Stimulated activated CD8-positive, alpha-beta memory T cell treated with anti-CD3 and anti-CD28 coated beads, Interleukin-4, amount 100 ng/mL, for 48 hours (primary cell): ENCODE data around the gene ITIH6.
"Not testable (repeated sequence)": the region's sequence is repeated elsewhere in the genome, so short reads cannot be mapped to it uniquely, and the experiment has no call there.

Experiments
- DNase-seq: peaks from one replicate; pipeline ENCODE4 v3.0.0-alpha.2; 2020

ITIH6 gene

GRCh38 chrX:54807524-54808108 lies 9.6 kb upstream of the ITIH6 start, which contains the start of gene MAGED2:
MAGED2 (plus strand) TSS chrX:54807745; CDS start chrX:54809332, 1,587 bp downstream.
- DNase-seq = peak; percentile 27

GRCh38 chrX:54799046-54799445 lies 991 bp upstream of the ITIH6 start:
- no peak for DNase-seq

GRCh38 chrX:54794795-54795194 lies 3.3 kb downstream of the ITIH6 start:
- no peak for DNase-seq

GRCh38 chrX:54794028-54794427 lies 4.0 kb downstream of the ITIH6 start:
- DNase-seq = no peak

- not testable (repeated sequence) for DNase-seq
These were observed 8.7 kb downstream of the ITIH6 start for GRCh38 chrX:54789405-54789804.

- DNase-seq = no peak
These were observed 9.6 kb downstream of the ITIH6 start for GRCh38 chrX:54788446-54788845.

GRCh38 chrX:54786967-54787366 lies 11.1 kb downstream of the ITIH6 start:
- DNase-seq = peak; percentile 34

- DNase-seq = peak; percentile 30
These were observed 12.2 kb downstream of the ITIH6 start for GRCh38 chrX:54785901-54786300.

- no peak for DNase-seq
These were observed 20.9 kb downstream of the ITIH6 start for GRCh38 chrX:54776987-54777672.

GRCh38 chrX:54776061-54776460 lies 22.0 kb downstream of the ITIH6 start:
- no peak for DNase-seq

GRCh38 chrX:54774391-54775094 lies 23.5 kb downstream of the ITIH6 start:
- DNase-seq = not testable (repeated sequence)

- DNase-seq = no peak
These were observed 39.7 kb downstream of the ITIH6 start for GRCh38 chrX:54758114-54759055.

- DNase-seq = no peak
These were observed 43.2 kb downstream of the ITIH6 start for GRCh38 chrX:54754854-54755253.

GRCh38 chrX:54748626-54749025 lies 49.4 kb downstream of the ITIH6 start:
- no peak for DNase-seq

- no peak for DNase-seq
These were observed 50.2 kb downstream of the ITIH6 start for GRCh38 chrX:54747733-54748393.

- DNase-seq = no peak
These were observed 51.1 kb downstream of the ITIH6 start for GRCh38 chrX:54746928-54747327.

GRCh38 chrX:54745676-54746075 lies 52.4 kb downstream of the ITIH6 start:
- no peak for DNase-seq

- not testable (repeated sequence) for DNase-seq
These were observed 59.5 kb downstream of the ITIH6 start for GRCh38 chrX:54738567-54738966.

- DNase-seq = not testable (repeated sequence)
These were observed 61.6 kb downstream of the ITIH6 start for GRCh38 chrX:54736298-54736942.

GRCh38 chrX:54721424-54721823 lies 76.6 kb downstream of the ITIH6 start:
- DNase-seq = no peak

GRCh38 chrX:54715621-54716020 lies 82.4 kb downstream of the ITIH6 start:
- no peak for DNase-seq

GRCh38 chrX:54714424-54714823 lies 83.6 kb downstream of the ITIH6 start:
- no peak for DNase-seq
